ENCODE data around the gene WDR59. TPM values are rescaled to one million over a fixed set of nuclear protein-coding genes. Genes with fewer than 3 reads are reported as not detected.

WDR59 gene
- total and polyA plus RNA-seq, 2 of the 4 experiments (the other 2 are of a cell fraction) = 29.4 to 44.6 TPM

DNA sequence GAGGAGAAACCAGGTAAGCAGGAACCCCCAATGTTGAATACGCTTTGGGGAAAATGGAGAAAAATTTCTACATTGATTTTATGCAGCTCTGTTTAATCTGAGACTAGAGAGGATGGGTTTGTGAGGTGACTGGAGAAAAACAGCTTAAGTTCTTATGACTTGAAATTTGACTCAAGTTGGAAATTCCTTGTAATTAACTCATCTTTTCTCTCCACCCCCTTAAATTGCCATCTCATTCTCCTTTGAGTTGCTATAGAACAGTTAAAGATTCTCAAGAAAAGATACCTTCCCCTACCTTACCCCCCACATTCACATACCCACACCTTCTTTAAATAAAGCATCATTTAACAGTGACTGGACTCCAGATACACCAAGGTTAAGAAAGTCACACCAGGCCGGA lies 38.1 kb upstream of the WDR59 start:
- Histone ChIP-seq H3K56ac (ENCODE audit: extremely low read depth, insufficient read depth, low read length) (no peak overlapping the region), H3K23ac (ENCODE audit: low read depth, low read length) (no peak overlapping the region), H2AK9ac (replicated peaks; ENCODE audit: low read depth, low read length, poor library complexity) (no peak overlapping the region), H4K20me1 (ENCODE audit: insufficient read depth, low read length) (peaks cover 9% of the 10 kb centered on the region; the same call in 1 of the 2 replicates), H2AK5ac (ENCODE audit: low read depth, low read length) (peak overlapping the region; percentile 48; the same call in 1 of the 2 replicates), H4K8ac (ENCODE audit: low read depth in 2 of 2, low read length in 2 of 2) (peak overlapping the region in 1 of 2 experiments; percentile 51; a peak in 1 of 4 replicates), H3K9me1 (ENCODE audit: insufficient read depth, low read length) (peaks cover 7% of the 10 kb centered on the region; the same call in 1 of the 2 replicates), H2BK15ac (ENCODE audit: low read depth, low read length) (no peak overlapping the region; the same call in 2 of the 3 replicates), H2BK120ac (ENCODE audit: low read depth, low read length) (peak overlapping the region; percentile 39; the same call in 1 of the 2 replicates), H3K14ac (replicated peaks; ENCODE audit: low read depth, low read length) (0 out of 2 replicates have a peak overlapping the region, but pooled peaks have one; percentile 13), H3K4me1 (ENCODE audit: control insufficient read depth, insufficient read depth, low read length) (peaks cover 19% of the 10 kb centered on the region), H2AFZ (replicated peaks; ENCODE audit: low read length, poor library complexity) (no peak overlapping the region), H4K5ac (ENCODE audit: low read depth, low read length) (peak overlapping the region; percentile 85), H3K27me3 (ENCODE audit: control insufficient read depth, insufficient read depth, low read length) (no peaks in the 10 kb centered on the region), H3K36me3 (ENCODE audit: control insufficient read depth, insufficient read depth, low read length) (no peaks in the 10 kb centered on the region), H2BK5ac (ENCODE audit: low read depth, low read length, poor library complexity, severe bottlenecking) (peak overlapping the region; percentile 89), H2BK20ac (ENCODE audit: low read depth, low read length) (peak overlapping the region; percentile 46; the same call in 1 of the 2 replicates), H4K91ac (ENCODE audit: insufficient read depth, low read depth, low read length) (peak overlapping the region; percentile 25; the same call in 1 of the 2 replicates), H3K79me1 (ENCODE audit: low read depth in 1 of 2, low read length in 2 of 2) (peaks cover 23 to 55% of the 10 kb centered on the region in 2 experiments), H3K4me2 (ENCODE audit: low read depth, low read length) (peak overlapping the region; percentile 41; the same call in 1 of the 2 replicates), H3K4me3 (ENCODE audit: insufficient read depth, low read depth, low read length) (no peak overlapping the region), H3K18ac (ENCODE audit: low read depth, low read length) (peak overlapping the region; percentile 92; the same call in 1 of the 2 replicates), H3K9ac (ENCODE audit: low read depth, low read length) (no peak overlapping the region), H3K9me3 (ENCODE audit: control insufficient read depth, insufficient read depth, low read length) (peaks cover 4% of the 10 kb centered on the region), H3K27ac (ENCODE audit: insufficient read depth, low read length) (no peak overlapping the region), H3K4ac (ENCODE audit: low read depth, low read length) (peak overlapping the region; percentile 45; the same call in 1 of the 2 replicates)
- DNase-seq (peak; percentile 70), ATAC-seq (ENCODE audit: low read depth) (peak; percentile 18; the same call in 1 of the 2 replicates)
- intact Hi-C loops (cut with micrococcal nuclease) (no loop called here), in situ Hi-C loops (cut with MboI; ENCODE audit: low sequenced_read_pairs) (no loop called here), dilution Hi-C loops (cut with HindIII; ENCODE audit: low sequenced_read_pairs, unreplicated experiment) (no loop called here)
- ChIA-PET CTCF (no interaction called here), POLR2A (ENCODE audit: unreplicated experiment) (no interaction called here)
- peak; percentile 56; the same call in 1 of the 2 replicates for TF ChIP-seq NFE2L2 (IDR thresholded peaks at IDR 0.05; ENCODE audit: low read depth, low read length)
- TF ChIP-seq, protein P1, sequence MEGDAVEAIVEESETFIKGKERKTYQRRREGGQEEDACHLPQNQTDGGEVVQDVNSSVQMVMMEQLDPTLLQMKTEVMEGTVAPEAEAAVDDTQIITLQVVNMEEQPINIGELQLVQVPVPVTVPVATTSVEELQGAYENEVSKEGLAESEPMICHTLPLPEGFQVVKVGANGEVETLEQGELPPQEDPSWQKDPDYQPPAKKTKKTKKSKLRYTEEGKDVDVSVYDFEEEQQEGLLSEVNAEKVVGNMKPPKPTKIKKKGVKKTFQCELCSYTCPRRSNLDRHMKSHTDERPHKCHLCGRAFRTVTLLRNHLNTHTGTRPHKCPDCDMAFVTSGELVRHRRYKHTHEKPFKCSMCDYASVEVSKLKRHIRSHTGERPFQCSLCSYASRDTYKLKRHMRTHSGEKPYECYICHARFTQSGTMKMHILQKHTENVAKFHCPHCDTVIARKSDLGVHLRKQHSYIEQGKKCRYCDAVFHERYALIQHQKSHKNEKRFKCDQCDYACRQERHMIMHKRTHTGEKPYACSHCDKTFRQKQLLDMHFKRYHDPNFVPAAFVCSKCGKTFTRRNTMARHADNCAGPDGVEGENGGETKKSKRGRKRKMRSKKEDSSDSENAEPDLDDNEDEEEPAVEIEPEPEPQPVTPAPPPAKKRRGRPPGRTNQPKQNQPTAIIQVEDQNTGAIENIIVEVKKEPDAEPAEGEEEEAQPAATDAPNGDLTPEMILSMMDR (conservative IDR thresholded peaks at IDR 0.05; ENCODE audit: low read depth, low read length) = no peak
- TF ChIP-seq CEBPB (IDR thresholded peaks at IDR 0.05; ENCODE audit: low read depth, low read length) = no peak
- no peak for TF ChIP-seq FOS (IDR thresholded peaks at IDR 0.05; ENCODE audit: low read depth, low read length)
- no peak for TF ChIP-seq MXI1 (IDR thresholded peaks at IDR 0.05; ENCODE audit: borderline replicate concordance, low read depth, low read length)
- TF ChIP-seq POLR2A (IDR thresholded peaks at IDR 0.05; ENCODE audit: low read depth, low read length) = no peak
- no peak for TF ChIP-seq RCOR1 (IDR thresholded peaks at IDR 0.05; ENCODE audit: insufficient replicate concordance, low read length)
- TF ChIP-seq RFX5 (IDR thresholded peaks at IDR 0.05; ENCODE audit: low read depth, low read length) = no peak
- 100% methylated on average over 1 of the region's 2 CpGs; no CpG with 5 or more reads in 1 of the 2 experiments for WGBS, 2 experiments (ENCODE audit: extremely low coverage in 2 of 2, insufficient read length in 1 of 2)
- BruUV-seq (replicated peaks) = no TSS peak

Measured in IMR-90 (cell line).